HL-60 (cell line): ENCODE results near the gene TBXAS1.

ENCODE experiments used
- DNase-seq, 2 experiments: peaks; one replicate each; pipeline ENCODE4 v3.0.0-alpha.2; 2010 to 2020; ENCODE audit warnings: low read depth in 1 of 2, low spot score in 1 of 2
- H3K27ac ChIP-seq: fragments of 250-450 bp; sonication (Bioruptor Pico); replicated peaks from 2 replicates; pipeline ENCODE4 v1.5.1; 2020; ENCODE audit warnings: mild to moderate bottlenecking, moderate library complexity
- H3K27me3 ChIP-seq: fragments of 250-450 bp; sonication (Bioruptor Pico); 2 replicates; pipeline ENCODE4 v1.5.1; 2021; ENCODE audit warnings: mild to moderate bottlenecking, moderate library complexity; ENCODE audit not compliant: insufficient read depth, poor library complexity, severe bottlenecking
- H3K4me3 ChIP-seq: replicated peaks from 2 replicates; pipeline ENCODE4 v1.5.1; 2011; ENCODE audit warnings: mild to moderate bottlenecking, control low read depth, low read length; ENCODE audit not compliant: insufficient read depth
- GABPA ChIP-seq: IDR thresholded peaks from 2 replicates; pipeline ENCODE4 v1.6.1; 2012; ENCODE audit warnings: low read depth
- POLR2AphosphoS5 ChIP-seq: IDR thresholded peaks from 2 replicates; pipeline ENCODE4 v1.6.1; 2012; ENCODE audit warnings: low read depth
- REST ChIP-seq: IDR thresholded peaks from 2 replicates; pipeline ENCODE4 v1.6.1; 2012; ENCODE audit warnings: low read depth; ENCODE audit not compliant: insufficient replicate concordance
- SPI1 ChIP-seq: IDR thresholded peaks from 2 replicates; pipeline ENCODE4 v1.6.1; 2012; ENCODE audit warnings: low read depth, mild to moderate bottlenecking, borderline replicate concordance
- TF ChIP-seq, protein P1 (sequence below): IDR thresholded peaks from one replicate; pipeline ENCODE4 v1.5.1; 2011; ENCODE audit warnings: low read length, control low read depth, inconsistent platforms; ENCODE audit not compliant: insufficient read depth

Gene TBXAS1

DNA sequence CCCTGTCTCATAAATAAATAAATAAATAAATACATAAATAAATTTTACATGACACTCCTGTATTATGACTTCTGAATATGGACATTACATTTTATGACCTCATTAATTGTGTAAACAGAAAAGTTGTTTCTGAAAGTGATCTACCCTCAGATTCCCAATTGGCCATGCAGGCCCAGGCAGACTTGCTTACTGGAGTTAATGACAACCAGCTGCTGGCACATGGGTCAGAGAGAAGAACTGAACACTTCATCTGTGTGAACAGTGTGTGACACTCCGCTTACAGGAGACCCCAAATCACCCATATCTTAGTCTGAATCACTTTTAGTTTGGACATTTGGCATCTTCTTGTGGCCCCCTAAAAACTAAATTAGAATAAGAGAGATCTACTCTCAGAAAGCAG is 202.3 kb downstream of the TBXAS1 start:
- Histone ChIP-seq H3K27me3 (peaks cover 7% of the 10 kb centered on the region), H3K4me3 (no peak overlapping the region), H3K27ac (no peak overlapping the region)
- TF ChIP-seq REST, result no peak
- TF ChIP-seq, protein P1, sequence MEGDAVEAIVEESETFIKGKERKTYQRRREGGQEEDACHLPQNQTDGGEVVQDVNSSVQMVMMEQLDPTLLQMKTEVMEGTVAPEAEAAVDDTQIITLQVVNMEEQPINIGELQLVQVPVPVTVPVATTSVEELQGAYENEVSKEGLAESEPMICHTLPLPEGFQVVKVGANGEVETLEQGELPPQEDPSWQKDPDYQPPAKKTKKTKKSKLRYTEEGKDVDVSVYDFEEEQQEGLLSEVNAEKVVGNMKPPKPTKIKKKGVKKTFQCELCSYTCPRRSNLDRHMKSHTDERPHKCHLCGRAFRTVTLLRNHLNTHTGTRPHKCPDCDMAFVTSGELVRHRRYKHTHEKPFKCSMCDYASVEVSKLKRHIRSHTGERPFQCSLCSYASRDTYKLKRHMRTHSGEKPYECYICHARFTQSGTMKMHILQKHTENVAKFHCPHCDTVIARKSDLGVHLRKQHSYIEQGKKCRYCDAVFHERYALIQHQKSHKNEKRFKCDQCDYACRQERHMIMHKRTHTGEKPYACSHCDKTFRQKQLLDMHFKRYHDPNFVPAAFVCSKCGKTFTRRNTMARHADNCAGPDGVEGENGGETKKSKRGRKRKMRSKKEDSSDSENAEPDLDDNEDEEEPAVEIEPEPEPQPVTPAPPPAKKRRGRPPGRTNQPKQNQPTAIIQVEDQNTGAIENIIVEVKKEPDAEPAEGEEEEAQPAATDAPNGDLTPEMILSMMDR, result no peak
- TF ChIP-seq GABPA, result no peak
- no peak for TF ChIP-seq POLR2AphosphoS5
- no peak for TF ChIP-seq SPI1
- no peak for DNase-seq

DNA sequence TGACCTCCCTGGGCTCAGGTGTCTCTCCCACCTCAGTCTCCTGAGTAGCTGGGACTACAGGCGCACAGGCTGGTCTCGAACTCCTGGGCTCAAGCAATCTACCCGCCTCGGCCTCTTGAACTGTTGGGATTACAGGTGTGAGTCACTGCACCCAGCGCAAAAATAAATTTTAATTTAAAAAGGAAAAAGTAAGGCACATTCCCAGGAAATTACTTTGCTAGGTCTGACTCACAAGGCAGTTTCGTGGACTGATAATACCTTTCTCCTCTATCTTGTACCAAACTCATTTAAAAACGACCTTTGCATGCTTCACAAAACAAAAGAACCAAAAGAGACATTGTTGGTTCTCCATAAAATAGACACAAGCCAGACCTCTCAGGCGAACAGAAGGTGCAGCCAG is 204.0 kb downstream of the TBXAS1 start:
- TF ChIP-seq REST, result no peak
- TF ChIP-seq SPI1, result no peak
- TF ChIP-seq, protein P1, result no peak
- TF ChIP-seq GABPA, result no peak
- no peak for TF ChIP-seq POLR2AphosphoS5
- Histone ChIP-seq H3K27me3 (peaks cover 7% of the 10 kb centered on the region), H3K4me3 (no peak overlapping the region), H3K27ac (no peak overlapping the region)
- DNase-seq, result no peak

DNA sequence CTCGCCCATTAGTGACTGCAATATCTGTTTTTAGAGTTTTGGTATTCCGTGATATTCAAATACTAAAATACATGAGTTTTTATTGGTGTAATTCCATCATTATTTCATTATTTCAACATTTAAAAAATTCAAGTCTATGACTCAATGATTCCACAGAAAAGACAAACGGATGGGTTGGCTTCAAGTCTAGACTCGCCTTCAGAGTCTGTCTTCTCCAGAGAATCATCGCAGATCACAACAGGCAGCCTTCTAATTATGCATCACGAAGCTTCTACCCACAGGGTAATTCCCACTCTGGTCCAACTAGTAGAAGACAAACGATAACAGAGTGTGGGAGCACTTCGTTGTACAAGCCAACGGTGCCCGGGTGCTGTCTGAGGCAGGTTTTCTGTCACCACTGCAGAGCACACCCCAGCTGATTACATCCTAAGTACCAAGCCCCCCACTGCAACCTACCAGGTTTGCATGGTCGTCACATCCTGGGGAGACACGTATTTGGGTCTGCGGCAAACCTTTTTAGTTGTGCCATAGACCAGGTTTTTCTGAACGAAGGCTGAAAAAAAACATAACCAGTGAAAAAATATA is 204.8 kb downstream of the TBXAS1 start:
- TF ChIP-seq REST, result no peak
- no peak for TF ChIP-seq SPI1
- TF ChIP-seq, protein P1, result no peak
- no peak for TF ChIP-seq GABPA
- no peak for TF ChIP-seq POLR2AphosphoS5
- no peak for DNase-seq
- peaks cover 10% of the 10 kb centered on the region for H3K27me3 ChIP-seq
- no peak overlapping the region for H3K4me3 ChIP-seq
- no peak overlapping the region for H3K27ac ChIP-seq
